ENCODE data around the gene TOLLIP. TPM values are rescaled to one million over a fixed set of nuclear protein-coding genes. Genes with fewer than 3 reads are reported as not detected.

TOLLIP gene
- total and polyA plus RNA-seq, 9 of the 15 experiments (the other 6 are each of a cell fraction or from before 2014, with no cell fraction given): 0.23 to 22.8 (median 7.1) TPM

DNA sequence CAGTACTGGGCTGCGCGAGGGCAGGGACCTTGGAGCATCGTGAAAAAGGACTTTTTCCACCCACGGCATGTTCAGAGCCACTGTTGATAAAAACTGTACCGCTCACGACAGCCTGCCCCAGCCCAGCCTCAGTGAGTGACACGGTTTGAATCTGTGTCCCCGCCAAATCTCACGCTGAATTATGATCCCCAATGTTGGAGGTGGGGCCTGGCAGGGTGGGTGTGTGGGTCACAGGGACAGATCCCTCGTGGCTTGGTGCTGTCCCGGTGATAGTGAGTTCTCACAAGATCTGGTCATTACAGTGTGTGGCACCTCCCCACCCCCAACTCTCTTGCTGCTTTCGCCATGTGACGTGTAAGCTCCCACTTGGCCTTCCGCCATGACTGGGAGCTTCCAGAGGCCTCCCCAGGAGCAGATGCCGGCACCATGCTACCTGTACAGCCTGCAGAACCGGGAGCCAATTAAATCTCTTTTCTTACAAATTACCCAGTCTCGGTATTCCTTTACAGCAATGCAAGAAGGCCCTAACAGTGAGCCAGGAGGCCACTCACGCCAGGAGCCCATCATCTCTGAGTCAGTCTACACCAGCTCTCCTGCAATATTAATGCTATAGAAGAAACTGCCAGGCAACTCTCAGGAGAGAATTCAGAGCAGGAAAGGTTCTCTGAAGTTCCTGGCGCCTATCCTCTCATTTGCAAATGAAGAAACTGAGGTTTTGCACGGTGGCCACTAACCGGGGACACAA lies 1.3 kb downstream of the TOLLIP start:
- POLR2A ChIA-PET: interaction anchor here (0.6 to 0.9 kb wide), 3 partner anchors 38 to 680 kb away, joined by 3 read pairs; no protein-coding TSS in a partner anchor
- FAIRE-seq: no peak
- BruUV-seq (replicated peaks): TSS peak; percentile 31
- H3K9ac ChIP-seq (ENCODE audit: insufficient read depth in 1 of 2, low read depth in 2 of 2, low read length in 2 of 2): peak overlapping the region in 1 of 2 experiments; percentile 89; a peak in 2 of 4 replicates
- TF ChIP-seq GTF2F1 (IDR thresholded peaks at IDR 0.05; ENCODE audit: low read depth, low read length) (no peak), RBM22 (IDR thresholded peaks at IDR 0.05; ENCODE audit: low read depth, low read length, poor library complexity, severe bottlenecking) (no peak)
- TF ChIP-seq, protein P1, sequence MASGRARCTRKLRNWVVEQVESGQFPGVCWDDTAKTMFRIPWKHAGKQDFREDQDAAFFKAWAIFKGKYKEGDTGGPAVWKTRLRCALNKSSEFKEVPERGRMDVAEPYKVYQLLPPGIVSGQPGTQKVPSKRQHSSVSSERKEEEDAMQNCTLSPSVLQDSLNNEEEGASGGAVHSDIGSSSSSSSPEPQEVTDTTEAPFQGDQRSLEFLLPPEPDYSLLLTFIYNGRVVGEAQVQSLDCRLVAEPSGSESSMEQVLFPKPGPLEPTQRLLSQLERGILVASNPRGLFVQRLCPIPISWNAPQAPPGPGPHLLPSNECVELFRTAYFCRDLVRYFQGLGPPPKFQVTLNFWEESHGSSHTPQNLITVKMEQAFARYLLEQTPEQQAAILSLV (tag; IDR thresholded peaks at IDR 0.05): no peak
- H3K27ac ChIP-seq (ENCODE audit: extremely low read depth, low read depth, low read length): no peak overlapping the region
- peaks cover 12% of the 10 kb centered on the region for H3K9me1 ChIP-seq (ENCODE audit: control insufficient read depth, insufficient read depth, low read length)
- in situ Hi-C loops (cut with MboI) (no loop called here), intact Hi-C loops (cut with micrococcal nuclease) (no loop called here)
- peaks cover 8% of the 10 kb centered on the region; the same call in 1 of the 2 replicates for H3K9me3 ChIP-seq (replicated peaks; ENCODE audit: control insufficient read depth, insufficient read depth, low read depth, low read length)
- 0 out of 2 replicates have a peak, but pooled peaks cover 5% of the 10 kb centered on the region for H4K20me1 ChIP-seq (replicated peaks; ENCODE audit: control insufficient read depth, insufficient read depth, low read length)
- H3K4me3 ChIP-seq: peak overlapping the region; percentile 74
- H3K4me1 ChIP-seq (replicated peaks in 1 of 2; ENCODE audit: control insufficient read depth in 2 of 2, insufficient read depth in 2 of 2, low read length in 2 of 2): peaks cover 15 to 50% of the 10 kb centered on the region in 2 experiments
- DNase-seq (ENCODE audit: extremely low read depth in 1 of 4, low spot score in 3 of 4): no peak
- WGBS (ENCODE audit: insufficient coverage, low coverage, missing lambda C conversion rate): 71% methylated on average over 21 of the region's 21 CpGs
- H3K27me3 ChIP-seq (ENCODE audit: control insufficient read depth in 2 of 2, insufficient read depth in 2 of 2, low read length in 2 of 2): no peaks in the 10 kb centered on the region
- peak overlapping the region; percentile 76 for H3K4me2 ChIP-seq (ENCODE audit: insufficient read depth, low read length)
- peaks cover 32% of the 10 kb centered on the region for H3K79me2 ChIP-seq (ENCODE audit: control insufficient read depth, insufficient read depth, low read length)
- CTCF ChIA-PET (ENCODE audit: low intra/inter-chr PET ratio): no interaction called here
- no peak for ATAC-seq
- peaks cover 15% of the 10 kb centered on the region; the same call in 1 of the 3 replicates for H3K36me3 ChIP-seq (ENCODE audit: control insufficient read depth, insufficient read depth, low read length)
- no peak overlapping the region for H2AFZ ChIP-seq (ENCODE audit: low read depth, low read length)

Data from K562 (cell line).